Mesodermal cell (in vitro differentiated cells): Measurements from ENCODE around the gene HES3.

ENCODE experiments used
- H3K27ac ChIP-seq: 2 replicates; pipeline ENCODE4 v1.7.0; 2013; ENCODE audit warnings: mild to moderate bottlenecking, low read depth, low read length, moderate library complexity; ENCODE audit not compliant: severe bottlenecking
- H3K36me3 ChIP-seq: 2 replicates; pipeline ENCODE4 v1.7.1; 2013; ENCODE audit warnings: mild to moderate bottlenecking, low read length, moderate library complexity; ENCODE audit not compliant: control insufficient read depth, insufficient read depth
- H3K4me1 ChIP-seq: one replicate; pipeline ENCODE4 v1.7.1; 2013; ENCODE audit warnings: mild to moderate bottlenecking, low read length; ENCODE audit not compliant: insufficient read depth, control insufficient read depth, poor library complexity, severe bottlenecking
- H3K4me3 ChIP-seq: 2 replicates; pipeline ENCODE4 v1.7.0; 2013; ENCODE audit warnings: low read length, control low read depth, mild to moderate bottlenecking; ENCODE audit not compliant: insufficient read depth, poor library complexity, severe bottlenecking; ENCODE audit errors: extremely low read depth
- H3K9me3 ChIP-seq: 2 replicates; pipeline ENCODE4 v1.7.1; 2013; ENCODE audit warnings: mild to moderate bottlenecking, low read length, moderate library complexity; ENCODE audit not compliant: control insufficient read depth
- WGBS, 2 experiments: methylation state at CpG; one replicate each; pipeline ENCODE4 v1.1.5; 2013; ENCODE audit warnings: missing lambda C conversion rate in 2 of 2; ENCODE audit not compliant: insufficient coverage in 2 of 2; 5-methylcytosine and 5-hydroxymethylcytosine counted together

Gene HES3

DNA sequence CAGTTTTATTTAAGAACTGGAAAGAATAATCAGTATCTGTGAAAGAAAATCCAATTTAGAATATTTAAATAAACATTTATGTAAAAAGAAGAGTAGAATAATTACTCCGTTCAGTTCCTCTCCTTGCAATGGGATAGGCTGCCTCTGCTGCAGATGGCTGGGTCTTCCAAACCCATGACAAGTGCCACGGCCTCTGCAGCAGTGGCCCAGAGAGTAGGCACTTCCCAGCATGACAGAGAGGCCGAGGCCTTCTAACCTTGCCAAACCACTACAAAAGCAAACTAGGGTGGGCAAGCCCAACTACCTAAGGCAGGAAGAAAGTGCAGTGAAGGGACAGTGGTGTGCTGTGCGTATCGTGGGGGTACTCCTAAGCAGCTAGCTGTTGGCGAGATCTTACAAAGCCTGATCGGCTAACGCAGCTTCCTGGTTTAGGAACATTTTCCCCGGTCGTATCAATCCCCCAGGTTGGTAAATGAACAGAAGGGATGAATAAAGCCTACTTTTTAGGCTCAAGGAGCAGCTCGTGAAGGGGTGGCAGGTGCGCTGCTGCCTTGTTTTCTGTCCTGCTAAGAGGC is 22.7 kb upstream of the HES3 start:
- 93 to 99% methylated on average over 11 to 12 of the region's 12 CpGs for WGBS, 2 experiments
- H3K27ac ChIP-seq, result no peak overlapping the region
- peaks cover 54% of the 10 kb centered on the region for H3K36me3 ChIP-seq
- no peaks in the 10 kb centered on the region for H3K4me1 ChIP-seq
- no peak overlapping the region for H3K4me3 ChIP-seq
- no peaks in the 10 kb centered on the region for H3K9me3 ChIP-seq

DNA sequence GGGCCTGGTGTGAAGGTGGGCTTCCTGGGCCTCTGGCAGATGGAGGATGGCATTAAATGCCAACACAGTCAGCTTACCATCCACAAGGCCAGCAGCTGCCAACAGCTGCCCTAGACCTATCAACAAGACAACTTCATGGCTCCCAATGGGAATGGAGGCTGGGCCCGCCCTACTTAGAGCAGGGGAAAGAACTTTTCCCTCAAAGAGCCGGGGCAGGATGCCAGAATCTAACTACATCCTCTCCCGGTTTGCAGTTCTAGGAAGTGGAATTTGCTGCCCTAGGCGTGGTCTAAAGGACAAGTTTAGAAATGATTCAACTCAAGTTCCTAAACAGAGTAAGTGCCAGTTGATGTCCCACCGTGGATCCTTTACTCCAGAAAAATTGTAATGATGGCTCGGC is 21.3 kb upstream of the HES3 start:
- Histone ChIP-seq H3K27ac (no peak overlapping the region), H3K4me1 (no peaks in the 10 kb centered on the region), H3K9me3 (no peaks in the 10 kb centered on the region), H3K36me3 (peaks cover 66% of the 10 kb centered on the region), H3K4me3 (no peak overlapping the region)
- WGBS, 2 experiments, result 94 to 100% methylated on average over 2 to 4 of the region's 6 CpGs

DNA sequence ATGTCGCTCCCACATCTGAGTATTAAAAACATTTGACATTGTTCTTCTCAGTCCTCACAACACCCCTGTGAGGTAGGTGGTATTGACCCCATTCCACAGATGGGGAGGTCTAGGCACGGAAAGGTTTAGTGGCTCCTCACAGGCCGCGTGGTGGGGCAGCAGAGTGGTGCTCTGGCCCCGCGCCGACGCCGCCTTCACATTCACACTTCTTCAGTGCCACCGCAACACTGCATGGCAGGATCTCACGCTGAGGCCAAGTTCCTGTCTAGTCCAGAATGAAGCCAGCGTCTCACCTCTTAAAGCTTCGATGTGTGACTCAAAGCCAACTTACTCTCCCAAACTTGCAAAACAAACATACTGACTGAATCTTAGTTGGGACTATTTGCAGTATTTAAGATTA is 20.4 kb upstream of the HES3 start:
- Histone ChIP-seq H3K36me3 (peaks cover 69% of the 10 kb centered on the region), H3K27ac (no peak overlapping the region), H3K4me1 (no peaks in the 10 kb centered on the region), H3K4me3 (no peak overlapping the region), H3K9me3 (no peaks in the 10 kb centered on the region)
- 93 to 99% methylated on average over 9 to 11 of the region's 13 CpGs for WGBS, 2 experiments

DNA sequence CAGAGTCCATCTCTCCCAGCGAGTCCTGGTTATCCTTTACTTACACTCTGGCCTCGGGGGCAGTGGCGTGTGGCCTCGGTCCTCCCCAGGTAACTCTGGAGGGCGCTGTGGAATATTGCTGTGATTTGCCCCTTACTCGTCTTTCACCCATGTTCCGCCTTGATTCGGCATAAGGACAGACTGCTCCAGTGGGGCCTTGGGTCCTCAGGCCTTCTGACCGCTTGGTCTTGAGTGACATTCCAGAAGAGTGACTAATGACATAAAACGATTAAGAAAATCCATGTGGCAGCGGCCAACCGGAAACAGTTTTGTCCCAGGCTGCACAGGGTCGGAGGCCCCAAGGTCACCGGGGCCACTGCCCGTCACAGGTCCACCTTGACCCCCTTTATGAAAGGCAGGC is 19.3 kb upstream of the HES3 start:
- H3K27ac ChIP-seq, result no peak overlapping the region
- peaks cover 80% of the 10 kb centered on the region for H3K36me3 ChIP-seq
- 94 to 97% methylated on average over 15 of the region's 15 CpGs for WGBS, 2 experiments
- no peaks in the 10 kb centered on the region for H3K4me1 ChIP-seq
- H3K9me3 ChIP-seq, result no peaks in the 10 kb centered on the region
- H3K4me3 ChIP-seq, result no peak overlapping the region

GRCh38 chr1:6225651-6226050 is 18.3 kb upstream of the HES3 start:
- Histone ChIP-seq H3K9me3 (no peaks in the 10 kb centered on the region), H3K4me3 (no peak overlapping the region), H3K36me3 (peaks cover 89% of the 10 kb centered on the region), H3K4me1 (no peaks in the 10 kb centered on the region), H3K27ac (no peak overlapping the region)
- 91 to 97% methylated on average over 5 to 8 of the region's 8 CpGs for WGBS, 2 experiments

DNA sequence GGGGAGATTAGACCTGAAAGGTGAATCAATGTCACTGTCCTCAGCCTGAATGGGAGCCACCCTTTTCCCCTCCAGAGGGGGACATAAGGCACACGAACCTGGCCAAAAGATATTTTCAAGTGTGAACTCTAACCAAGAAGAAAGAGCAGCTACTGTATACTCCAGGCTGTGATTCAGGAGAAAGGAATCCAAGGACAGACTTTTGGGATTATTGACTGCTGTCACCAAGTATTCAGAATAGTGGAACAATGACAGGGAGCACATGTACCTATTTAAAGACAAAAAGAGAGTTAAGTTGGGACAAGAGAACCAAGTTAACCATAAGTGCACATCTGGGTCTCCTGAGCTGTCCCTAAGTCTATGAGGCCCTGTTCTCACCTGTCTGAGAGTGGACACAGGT is 10.6 kb upstream of the HES3 start:
- H3K27ac ChIP-seq, result no peak overlapping the region
- H3K36me3 ChIP-seq, result peaks cover 58% of the 10 kb centered on the region
- H3K4me1 ChIP-seq, result peaks cover 21% of the 10 kb centered on the region
- WGBS, 2 experiments, result 60 to 80% methylated on average over 1 of the region's 1 CpG
- no peaks in the 10 kb centered on the region for H3K9me3 ChIP-seq
- H3K4me3 ChIP-seq, result no peak overlapping the region

- H3K36me3 ChIP-seq, result peaks cover 45% of the 10 kb centered on the region
- H3K9me3 ChIP-seq, result no peaks in the 10 kb centered on the region
- peak overlapping the region; percentile 41 for H3K27ac ChIP-seq
- H3K4me3 ChIP-seq, result peak overlapping the region; percentile 76
- peaks cover 21% of the 10 kb centered on the region for H3K4me1 ChIP-seq
- 41 to 58% methylated on average over 17 to 19 of the region's 20 CpGs for whole genome bisulfite sequencing, 2 experiments
Measured at GRCh38 chr1:6234502-6235295, 9.3 kb upstream of the HES3 start.

- Histone ChIP-seq H3K4me3 (peak overlapping the region; percentile 76), H3K4me1 (peaks cover 21% of the 10 kb centered on the region), H3K36me3 (peaks cover 39% of the 10 kb centered on the region), H3K27ac (no peak overlapping the region), H3K9me3 (no peaks in the 10 kb centered on the region)
- 0 to 1% methylated on average over 19 to 24 of the region's 30 CpGs for WGBS, 2 experiments
Measured at GRCh38 chr1:6235296-6235677, 8.7 kb upstream of the HES3 start.

GRCh38 chr1:6237093-6237492 is 6.9 kb upstream of the HES3 start:
- no peaks in the 10 kb centered on the region for H3K9me3 ChIP-seq
- 96 to 100% methylated on average over 2 to 4 of the region's 4 CpGs for WGBS, 2 experiments
- peaks cover 21% of the 10 kb centered on the region for H3K4me1 ChIP-seq
- peaks cover 22% of the 10 kb centered on the region for H3K36me3 ChIP-seq
- no peak overlapping the region for H3K4me3 ChIP-seq
- H3K27ac ChIP-seq, result no peak overlapping the region

- peaks cover 8% of the 10 kb centered on the region for H3K4me1 ChIP-seq
- no peak overlapping the region for H3K27ac ChIP-seq
- no peaks in the 10 kb centered on the region for H3K9me3 ChIP-seq
Measured at GRCh38 chr1:6239213-6239752, 4.7 kb upstream of the HES3 start.

More at GRCh38 chr1:6239213-6239752, 4.7 kb upstream of the HES3 start:
- H3K36me3 ChIP-seq, result peaks cover 2% of the 10 kb centered on the region
- 17 to 27% methylated on average over 4 to 5 of the region's 7 CpGs for WGBS, 2 experiments
- H3K4me3 ChIP-seq, result no peak overlapping the region
